Stimulated activated effector memory CD8-positive, alpha-beta T cell treated with anti-CD3 and anti-CD28 coated beads, Interleukin-12 subunit alpha, Interleukin-12 subunit beta, amount 100 ng/mL, for 72 hours (primary cell): ENCODE measurements around the gene EHBP1L1.
"Not testable (repeated sequence)": the region's sequence is repeated elsewhere in the genome, so short reads cannot be mapped to it uniquely, and the experiment has no call there.

Source experiments
- ATAC-seq: fragments of 150-1000 bp; cut with Tn5 transposase; 2 replicates; pipeline ENCODE4 v1.10.0; 2021
- DNase-seq, 2 donors: peaks; one replicate each; pipeline ENCODE4 v3.0.0; 2021 to 2022; ENCODE audit warnings: low spot score in 2 of 2
- H3K27ac Mint-ChIP-seq: one replicate; pipeline ENCODE4 v1.8.0; 2022; ENCODE audit warnings: mild to moderate bottlenecking, mixed read lengths
- H3K36me3 Mint-ChIP-seq: one replicate; pipeline ENCODE4 v1.8.0; 2022; ENCODE audit warnings: mild to moderate bottlenecking, mixed read lengths
- H3K4me1 Mint-ChIP-seq: one replicate; pipeline ENCODE4 v1.8.0; 2022; ENCODE audit warnings: mixed read lengths
- H3K4me3 Mint-ChIP-seq: one replicate; pipeline ENCODE4 v1.8.0; 2022; ENCODE audit warnings: mild to moderate bottlenecking, mixed read lengths
- H3K9me3 Mint-ChIP-seq: one replicate; pipeline ENCODE4 v1.8.0; 2022; ENCODE audit warnings: mixed read lengths

Gene EHBP1L1

GRCh38 chr11:65554842-65555430 is 20.9 kb upstream of the EHBP1L1 start:
- ATAC-seq (no peak), DNase-seq (no peak)
- peak overlapping the region; percentile 75 for H3K4me3 Mint-ChIP-seq
- H3K4me1 Mint-ChIP-seq, result peaks cover 72% of the 10 kb centered on the region
- H3K27ac Mint-ChIP-seq, result peak overlapping the region; percentile 90
- H3K9me3 Mint-ChIP-seq, result no peaks in the 10 kb centered on the region
- peaks cover 28% of the 10 kb centered on the region for H3K36me3 Mint-ChIP-seq

GRCh38 chr11:65555693-65556231 is 20.1 kb upstream of the EHBP1L1 start:
- peak; percentile 46 for ATAC-seq
- H3K36me3 Mint-ChIP-seq, result peaks cover 20% of the 10 kb centered on the region
- DNase-seq, result no peak
- H3K9me3 Mint-ChIP-seq, result no peaks in the 10 kb centered on the region
- peaks cover 80% of the 10 kb centered on the region for H3K4me1 Mint-ChIP-seq
- H3K27ac Mint-ChIP-seq, result peak overlapping the region; percentile 90
- peak overlapping the region; percentile 75 for H3K4me3 Mint-ChIP-seq

GRCh38 chr11:65556470-65557279 is 19.2 kb upstream of the EHBP1L1 start:
- H3K4me3 Mint-ChIP-seq, result peak overlapping the region; percentile 75
- no peak for ATAC-seq
- H3K36me3 Mint-ChIP-seq, result peaks cover 11% of the 10 kb centered on the region
- no peak for DNase-seq
- peak overlapping the region; percentile 90 for H3K27ac Mint-ChIP-seq
- H3K9me3 Mint-ChIP-seq, result no peaks in the 10 kb centered on the region
- H3K4me1 Mint-ChIP-seq, result peaks cover 73% of the 10 kb centered on the region

DNA sequence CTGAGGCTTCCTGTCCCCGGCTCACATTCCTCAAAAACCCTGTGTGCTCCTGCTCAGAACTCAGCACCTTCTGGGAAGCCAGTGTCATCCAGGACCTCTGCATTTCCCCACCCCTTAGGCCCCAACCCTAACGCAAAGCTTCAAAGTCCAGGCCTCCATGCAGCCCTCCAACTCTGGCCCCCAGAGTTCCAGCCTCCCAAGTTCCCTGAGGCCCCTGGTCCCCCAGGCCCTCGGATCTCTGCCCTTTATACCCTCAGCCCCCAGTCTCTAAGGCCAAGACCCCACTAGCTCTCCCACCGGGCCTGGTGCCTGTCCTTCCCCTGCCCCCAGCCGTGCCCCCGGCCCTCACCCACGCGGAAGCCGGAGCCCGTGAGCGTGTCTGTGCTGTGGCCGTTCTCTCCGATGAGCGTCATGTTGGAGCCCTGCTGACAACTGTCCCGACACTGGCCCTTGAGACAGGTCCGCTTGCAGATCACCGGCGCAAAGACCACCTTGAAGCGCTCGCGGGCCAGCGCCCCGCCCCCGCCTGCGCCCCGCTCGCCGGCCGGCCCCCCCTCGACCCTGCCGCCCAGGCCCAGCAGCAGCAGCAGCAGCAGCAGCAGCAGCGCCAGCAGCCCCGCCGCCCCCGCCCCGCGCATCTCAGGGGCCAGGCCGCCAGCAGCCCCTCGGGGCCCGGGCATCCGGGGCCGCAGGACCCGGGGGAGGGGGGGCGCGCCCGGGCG is 18.4 kb upstream of the EHBP1L1 start:
- no peak for DNase-seq
- H3K36me3 Mint-ChIP-seq, result peaks cover 5% of the 10 kb centered on the region
- peak overlapping the region; percentile 90 for H3K27ac Mint-ChIP-seq
- H3K4me1 Mint-ChIP-seq, result peaks cover 71% of the 10 kb centered on the region
- H3K4me3 Mint-ChIP-seq, result peak overlapping the region; percentile 75
- ATAC-seq, result no peak
- H3K9me3 Mint-ChIP-seq, result no peaks in the 10 kb centered on the region

- H3K27ac Mint-ChIP-seq, result peak within 1 kb of the TSS; percentile 90
- peaks cover 5% of the 10 kb centered on the region for H3K36me3 Mint-ChIP-seq
- H3K4me1 Mint-ChIP-seq, result peaks cover 66% of the 10 kb centered on the region
- no peaks in the 10 kb centered on the region for H3K9me3 Mint-ChIP-seq
- no peak for DNase-seq
- peak within 1 kb of the TSS; percentile 75 for H3K4me3 Mint-ChIP-seq
- peak; percentile 54 for ATAC-seq
Observed at GRCh38 chr11:65558002-65558929, 17.6 kb upstream of the EHBP1L1 start, which contains the start of gene LTBP3. TSS of gene LTBP3 (minus strand) at chr11:65558359. CDS start at chr11:65557959, 400 bp downstream.

DNA sequence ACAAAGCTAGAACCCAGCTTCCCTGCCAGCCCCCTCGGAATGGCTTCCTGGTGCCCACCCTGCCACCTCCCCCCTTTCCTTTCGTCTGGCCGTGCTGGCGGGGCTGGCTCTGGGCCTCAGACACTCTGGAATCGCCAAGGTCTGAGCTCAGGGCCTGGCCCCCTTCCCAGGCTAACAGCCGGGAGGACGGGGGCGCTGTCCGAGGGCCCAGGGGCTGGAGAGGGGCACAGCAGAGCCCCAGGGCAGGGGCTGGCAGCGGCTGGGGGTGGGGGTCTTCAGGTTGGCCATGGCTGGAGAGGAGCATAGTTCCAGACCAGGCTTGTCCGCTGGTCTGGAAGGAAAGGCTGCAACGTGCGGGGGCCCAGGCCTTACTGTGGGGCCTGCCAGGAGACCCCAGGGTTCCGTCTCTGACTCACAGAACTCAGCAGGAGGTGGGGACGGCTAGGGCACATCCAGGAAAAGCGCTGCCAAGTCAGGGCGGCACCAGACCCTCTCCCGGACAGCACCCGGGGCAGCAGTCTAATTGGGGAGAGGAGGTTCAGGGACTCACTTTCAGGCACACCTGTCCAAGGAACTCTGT is 16.8 kb upstream of the EHBP1L1 start:
- DNase-seq (no peak), ATAC-seq (no peak)
- Mint-ChIP-seq H3K9me3 (no peaks in the 10 kb centered on the region), H3K36me3 (peaks cover 5% of the 10 kb centered on the region), H3K4me1 (peaks cover 64% of the 10 kb centered on the region), H3K4me3 (peak overlapping the region; percentile 75), H3K27ac (peak overlapping the region; percentile 90)

GRCh38 chr11:65559535-65559934 is 16.3 kb upstream of the EHBP1L1 start:
- Mint-ChIP-seq H3K4me3 (peak overlapping the region; percentile 75), H3K4me1 (peaks cover 59% of the 10 kb centered on the region), H3K27ac (peak overlapping the region; percentile 90), H3K36me3 (peaks cover 5% of the 10 kb centered on the region), H3K9me3 (no peaks in the 10 kb centered on the region)
- no peak for DNase-seq
- ATAC-seq, result peak; percentile 72

DNA sequence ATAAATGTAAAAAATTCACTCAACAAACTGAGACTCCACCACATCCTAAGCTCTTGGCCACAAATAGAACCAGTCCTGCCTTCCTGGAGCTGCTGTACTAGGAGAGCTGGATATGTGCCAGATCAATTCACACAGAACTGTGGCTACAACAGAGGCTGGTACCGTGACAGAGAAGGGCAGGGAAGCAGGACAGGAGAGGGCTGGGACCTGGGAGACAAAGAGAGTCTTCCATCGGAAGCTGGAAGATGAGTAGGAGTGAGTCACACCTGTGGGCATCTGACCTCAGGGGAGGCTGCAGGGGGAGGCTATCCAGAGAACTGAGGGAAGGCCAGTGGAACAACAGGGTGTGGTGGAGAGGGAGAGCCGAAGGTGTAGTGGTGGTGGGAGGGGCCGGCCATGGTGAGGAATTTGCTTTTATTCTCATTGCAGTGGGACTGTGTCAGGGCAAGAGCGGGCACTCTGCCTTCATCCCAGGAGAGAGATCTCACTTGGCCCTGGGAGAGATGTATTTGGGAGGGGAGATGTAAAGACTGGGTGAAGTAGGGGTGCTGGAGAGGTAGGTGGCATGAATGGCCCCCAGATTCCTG is 15.8 kb upstream of the EHBP1L1 start:
- Mint-ChIP-seq H3K36me3 (peaks cover 3% of the 10 kb centered on the region), H3K4me3 (no peak overlapping the region), H3K4me1 (peaks cover 59% of the 10 kb centered on the region), H3K27ac (peak overlapping the region; percentile 90), H3K9me3 (no peaks in the 10 kb centered on the region)
- DNase-seq (no peak), ATAC-seq (no peak)

- Mint-ChIP-seq H3K9me3 (no peaks in the 10 kb centered on the region), H3K4me3 (no peak overlapping the region), H3K36me3 (no peaks in the 10 kb centered on the region), H3K4me1 (peaks cover 59% of the 10 kb centered on the region), H3K27ac (peak overlapping the region; percentile 90)
- DNase-seq (no peak), ATAC-seq (no peak)
Observed at GRCh38 chr11:65560555-65561418, 15.1 kb upstream of the EHBP1L1 start.

DNA sequence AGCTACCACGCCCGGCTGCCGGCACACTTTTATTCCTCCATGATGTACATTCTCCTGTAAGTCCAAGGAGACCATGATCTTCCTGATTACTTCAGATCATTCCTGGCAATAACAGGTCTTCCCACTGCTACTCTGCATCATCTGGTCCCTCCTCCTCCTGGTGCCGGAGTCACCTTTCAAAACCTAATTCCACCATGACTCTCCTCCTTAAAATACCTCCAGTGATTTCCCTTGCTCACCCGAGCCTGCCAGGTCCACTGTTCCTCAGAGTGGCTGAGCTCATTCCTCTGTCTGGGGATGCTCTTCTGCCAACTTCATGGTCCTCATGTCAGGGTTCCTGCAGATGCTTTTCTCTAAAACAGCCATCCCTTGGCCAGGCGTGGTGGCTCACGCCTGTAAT is 13.8 kb upstream of the EHBP1L1 start:
- Mint-ChIP-seq H3K9me3 (no peaks in the 10 kb centered on the region), H3K4me3 (no peak overlapping the region), H3K27ac (peak overlapping the region; percentile 42), H3K36me3 (no peaks in the 10 kb centered on the region), H3K4me1 (peaks cover 59% of the 10 kb centered on the region)
- ATAC-seq, result no peak
- DNase-seq, result no peak

- H3K4me1 Mint-ChIP-seq, result peaks cover 54% of the 10 kb centered on the region
- H3K27ac Mint-ChIP-seq, result no peak overlapping the region
- H3K36me3 Mint-ChIP-seq, result peaks cover under 1% of the 10 kb centered on the region
- peak; percentile 22 for ATAC-seq
- H3K9me3 Mint-ChIP-seq, result no peaks in the 10 kb centered on the region
- no peak for DNase-seq
- H3K4me3 Mint-ChIP-seq, result no peak overlapping the region
Observed at GRCh38 chr11:65562788-65563187, 13.1 kb upstream of the EHBP1L1 start.

DNA sequence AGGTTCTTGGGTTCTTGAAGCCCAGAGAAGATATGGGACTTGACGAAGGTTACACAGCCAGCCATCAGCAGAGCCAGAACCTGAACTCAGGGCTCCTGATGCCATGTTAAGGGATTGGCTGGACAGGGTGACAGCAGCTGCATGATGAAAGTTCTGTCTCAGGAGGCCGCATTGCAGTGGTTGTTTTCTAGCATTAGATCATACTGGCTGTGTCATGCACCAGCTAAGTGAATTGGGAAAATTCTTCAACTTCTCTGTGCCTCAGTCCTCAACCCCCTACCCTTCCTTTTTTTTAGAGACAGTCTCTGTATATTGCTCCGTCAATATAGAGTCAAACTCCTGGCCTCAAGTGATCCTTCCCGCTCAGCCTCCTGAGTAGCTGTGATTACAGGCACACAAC is 12.3 kb upstream of the EHBP1L1 start:
- Mint-ChIP-seq H3K4me1 (peaks cover 61% of the 10 kb centered on the region), H3K36me3 (peaks cover 8% of the 10 kb centered on the region), H3K4me3 (no peak overlapping the region), H3K27ac (peak overlapping the region; percentile 93), H3K9me3 (no peaks in the 10 kb centered on the region)
- ATAC-seq, result no peak
- DNase-seq, result no peak

- H3K9me3 Mint-ChIP-seq, ATAC-seq, DNase-seq: not testable (repeated sequence)
- Mint-ChIP-seq H3K4me3 (peak overlapping the region; percentile 68), H3K4me1 (peaks cover 64% of the 10 kb centered on the region), H3K27ac (peak overlapping the region; percentile 93), H3K36me3 (peaks cover 23% of the 10 kb centered on the region)
Observed at GRCh38 chr11:65564879-65565559, 10.8 kb upstream of the EHBP1L1 start.
